ENCODE results near the gene CYP4X1. TPM values are rescaled to one million over a fixed set of nuclear protein-coding genes. Genes with fewer than 3 reads are reported as not detected.

Gene CYP4X1
- total and polyA plus RNA-seq, 2 of the 8 experiments (the other 6 are each of a cell fraction or from before 2014, with no cell fraction given): 1.3 to 3.5 TPM

Small RNA genes within 50 kb of the gene (small RNA-seq; reads per million reads assigned to genes)
- not detected for gene CYP4A27P (ENCODE audit: insufficient read depth)
- not detected for gene CYP4A43P (ENCODE audit: insufficient read depth)
- gene CYP4A44P (ENCODE audit: insufficient read depth): not detected

Other genes starting within 250 kb of the CYP4X1 start
- gene CYP4B1, start 224.6 kb upstream of the CYP4X1 start, total RNA-seq (2021; fragmentation: NEBNext Ultra II Directional; extraction: Animal tissue kit (Norgen Biotek cat#: 25700)): not detected in 2 replicates
- 0.08 and 0.23 TPM in 2 replicates for gene CYP4B1, start 224.6 kb upstream of the CYP4X1 start, polyA plus RNA-seq (2011; rRNA removed)
- gene CYP4A11, start 82.2 kb upstream of the CYP4X1 start, total RNA-seq (2021; fragmentation: NEBNext Ultra II Directional; extraction: Animal tissue kit (Norgen Biotek cat#: 25700)): not detected in 2 replicates
- 0.08 TPM in 1 of 2 replicates, not detected in the other for gene CYP4A11, start 82.2 kb upstream of the CYP4X1 start, polyA plus RNA-seq (2011; rRNA removed)
- gene CYP4Z1, start 43.6 kb downstream of the CYP4X1 start, total RNA-seq (2021; fragmentation: NEBNext Ultra II Directional; extraction: Animal tissue kit (Norgen Biotek cat#: 25700)): not detected in 2 replicates
- gene CYP4Z1, start 43.6 kb downstream of the CYP4X1 start, polyA plus RNA-seq (2011; rRNA removed): not detected in 2 replicates
- not detected in 2 replicates for gene CYP4A22, start 113.8 kb downstream of the CYP4X1 start, total RNA-seq (2021; fragmentation: NEBNext Ultra II Directional; extraction: Animal tissue kit (Norgen Biotek cat#: 25700))
- gene CYP4A22, start 113.8 kb downstream of the CYP4X1 start, polyA plus RNA-seq (2011; rRNA removed): 0.03 TPM in 1 of 2 replicates, not detected in the other
- gene PDZK1IP1, start 166.4 kb downstream of the CYP4X1 start, total RNA-seq (2021; fragmentation: NEBNext Ultra II Directional; extraction: Animal tissue kit (Norgen Biotek cat#: 25700)): not detected in 2 replicates
- 0.17 TPM in 1 of 2 replicates, not detected in the other for gene PDZK1IP1, start 166.4 kb downstream of the CYP4X1 start, polyA plus RNA-seq (2011; rRNA removed)
- 0.15 TPM in 1 of 2 replicates, not detected in the other for gene TAL1, start 208.6 kb downstream of the CYP4X1 start, total RNA-seq (2021; fragmentation: NEBNext Ultra II Directional; extraction: Animal tissue kit (Norgen Biotek cat#: 25700))
- 0.06 and 0.09 TPM in 2 replicates for gene TAL1, start 208.6 kb downstream of the CYP4X1 start, polyA plus RNA-seq (2011; rRNA removed)